GM12891 (cell line): ENCODE data around the gene CRIM1.

Experiments
- PAX5 ChIP-seq: IDR thresholded peaks from 2 replicates; pipeline ENCODE4 v1.6.1; 2011; ENCODE audit warnings: low read length, moderate library complexity, mild to moderate bottlenecking; ENCODE audit not compliant: insufficient read depth, severe bottlenecking
- POLR2A ChIP-seq: IDR thresholded peaks from 2 replicates; pipeline ENCODE4 v1.6.1; 2011; ENCODE audit warnings: low read depth, low read length, control low read depth
- POLR2AphosphoS5 ChIP-seq: IDR thresholded peaks from 2 replicates; pipeline ENCODE4 v1.6.1; 2011; ENCODE audit warnings: low read depth, low read length, control low read depth
- POU2F2 ChIP-seq: IDR thresholded peaks from 2 replicates; pipeline ENCODE4 v1.6.1; 2011; ENCODE audit warnings: low read depth, mild to moderate bottlenecking, control low read depth, low read length, moderate library complexity
- SPI1 ChIP-seq: IDR thresholded peaks from 2 replicates; pipeline ENCODE4 v1.6.1; 2011; ENCODE audit warnings: low read depth, low read length, control low read depth
- TAF1 ChIP-seq: IDR thresholded peaks from 2 replicates; pipeline ENCODE4 v1.6.1; 2011; ENCODE audit warnings: low read depth, low read length, control low read depth

DNA sequence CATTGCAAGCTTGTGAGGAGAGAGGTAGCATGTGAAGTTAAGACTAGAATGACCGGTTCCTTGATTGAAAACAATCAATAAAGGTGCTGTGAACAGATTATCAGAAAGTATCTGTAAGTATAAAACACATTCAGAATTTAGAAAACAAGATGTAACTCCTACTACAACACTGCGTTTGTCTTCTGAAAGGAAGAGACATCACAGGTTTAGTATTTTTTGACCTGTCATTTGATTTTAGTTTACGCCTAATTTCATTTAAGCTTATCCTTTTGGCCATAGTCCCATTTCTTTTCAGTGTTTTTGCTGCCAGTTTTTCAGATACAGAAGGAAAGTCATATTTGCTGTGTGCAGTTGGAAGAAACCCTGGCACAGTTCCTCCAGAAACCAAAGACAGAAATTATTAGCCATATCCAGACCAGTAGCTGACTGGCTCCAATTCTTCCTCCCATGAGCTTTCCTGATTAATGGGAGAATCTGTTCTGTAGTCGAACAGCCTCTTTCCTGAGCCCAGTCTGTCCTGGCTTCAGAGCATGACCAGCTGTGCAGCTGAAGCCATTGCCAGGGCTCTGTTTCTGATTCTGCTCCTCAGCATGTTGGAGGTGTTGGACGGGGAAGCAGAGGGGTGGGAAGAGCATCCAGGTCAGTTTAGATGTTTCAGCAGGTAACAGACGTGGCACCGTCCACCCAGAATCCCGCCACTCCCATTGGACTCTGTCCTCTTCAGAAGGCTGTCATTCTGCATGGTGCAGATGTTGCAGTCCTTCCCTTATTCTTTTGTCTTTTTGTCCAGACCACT, 61.0 kb downstream of the CRIM1 start:
- no peak for TF ChIP-seq TAF1
- TF ChIP-seq POLR2AphosphoS5, result no peak
- TF ChIP-seq POLR2A, result no peak
- TF ChIP-seq SPI1, result no peak
- TF ChIP-seq POU2F2, result no peak
- no peak for TF ChIP-seq PAX5
